Stimulated activated memory B cell treated with anti-CD40 and anti-IgM and Interleukin-4, amounts not matched to agents 10 μg/mL and 1 μg/mL and 100 μg/mL, for 72 hours (primary cell): ENCODE measurements around the gene PRPH2.

Experiments
- ATAC-seq: fragments of 150-1000 bp; cut with Tn5 transposase; 2 replicates; pipeline ENCODE4 v1.10.0; 2021
- H3K27ac Mint-ChIP-seq: one replicate; pipeline ENCODE4 v1.8.0; 2022; ENCODE audit warnings: mild to moderate bottlenecking, mixed read lengths
- H3K27me3 Mint-ChIP-seq: one replicate; pipeline ENCODE4 v1.8.0; 2022; ENCODE audit warnings: mixed read lengths
- H3K36me3 Mint-ChIP-seq: one replicate; pipeline ENCODE4 v1.8.0; 2022; ENCODE audit warnings: mixed read lengths
- H3K4me1 Mint-ChIP-seq: one replicate; pipeline ENCODE4 v1.8.0; 2022; ENCODE audit warnings: mixed read lengths
- H3K4me3 Mint-ChIP-seq: one replicate; pipeline ENCODE4 v1.8.0; 2022; ENCODE audit warnings: mild to moderate bottlenecking, moderate library complexity, mixed read lengths
- H3K9me3 Mint-ChIP-seq: one replicate; pipeline ENCODE4 v1.8.0; 2022; ENCODE audit warnings: mixed read lengths

PRPH2 gene, protein sequence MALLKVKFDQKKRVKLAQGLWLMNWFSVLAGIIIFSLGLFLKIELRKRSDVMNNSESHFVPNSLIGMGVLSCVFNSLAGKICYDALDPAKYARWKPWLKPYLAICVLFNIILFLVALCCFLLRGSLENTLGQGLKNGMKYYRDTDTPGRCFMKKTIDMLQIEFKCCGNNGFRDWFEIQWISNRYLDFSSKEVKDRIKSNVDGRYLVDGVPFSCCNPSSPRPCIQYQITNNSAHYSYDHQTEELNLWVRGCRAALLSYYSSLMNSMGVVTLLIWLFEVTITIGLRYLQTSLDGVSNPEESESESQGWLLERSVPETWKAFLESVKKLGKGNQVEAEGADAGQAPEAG

GRCh38 chr6:42722497-42722896 lies at the start of gene PRPH2:
TSS of gene PRPH2 (minus strand) at chr6:42722597. CDS start at chr6:42722334, 263 bp downstream.
- Mint-ChIP-seq H3K27me3 (no peaks in the 10 kb centered on the region), H3K4me3 (no peak within 1 kb of the TSS), H3K27ac (no peak within 1 kb of the TSS), H3K4me1 (peaks cover 19% of the 10 kb centered on the region), H3K36me3 (no peaks in the 10 kb centered on the region), H3K9me3 (no peaks in the 10 kb centered on the region)
- no peak for ATAC-seq

GRCh38 chr6:42771741-42772100 lies 49.3 kb upstream of the PRPH2 start:
- no peak for ATAC-seq
- H3K9me3 Mint-ChIP-seq, result no peaks in the 10 kb centered on the region
- peaks cover 64% of the 10 kb centered on the region for H3K4me1 Mint-ChIP-seq
- peak overlapping the region; percentile 100 for H3K27ac Mint-ChIP-seq
- H3K4me3 Mint-ChIP-seq, result peak overlapping the region; percentile 52
- peaks cover 17% of the 10 kb centered on the region for H3K36me3 Mint-ChIP-seq
- no peaks in the 10 kb centered on the region for H3K27me3 Mint-ChIP-seq

DNA sequence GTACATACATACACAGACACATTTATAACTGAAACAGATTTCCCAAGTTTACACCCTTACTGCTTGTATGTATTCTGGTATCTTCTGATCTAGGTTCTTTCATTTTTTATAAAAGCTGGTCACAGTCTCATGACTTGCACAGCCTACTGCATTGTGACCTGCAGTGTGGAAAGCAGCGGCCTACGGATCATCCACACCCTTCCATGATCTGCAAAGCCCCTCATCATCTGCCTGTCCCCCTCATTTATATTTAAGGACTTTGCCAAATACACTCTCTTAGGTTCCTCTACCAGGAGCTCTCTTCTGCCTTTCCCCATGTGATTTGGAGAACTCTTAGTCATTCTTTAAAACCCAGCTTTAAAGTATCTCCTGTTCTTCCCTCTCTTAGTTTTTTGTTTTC lies 47.4 kb upstream of the PRPH2 start:
- Mint-ChIP-seq H3K27ac (peak overlapping the region; percentile 100), H3K27me3 (no peaks in the 10 kb centered on the region), H3K4me1 (peaks cover 54% of the 10 kb centered on the region), H3K36me3 (peaks cover 27% of the 10 kb centered on the region), H3K4me3 (no peak overlapping the region), H3K9me3 (no peaks in the 10 kb centered on the region)
- ATAC-seq, result no peak

DNA sequence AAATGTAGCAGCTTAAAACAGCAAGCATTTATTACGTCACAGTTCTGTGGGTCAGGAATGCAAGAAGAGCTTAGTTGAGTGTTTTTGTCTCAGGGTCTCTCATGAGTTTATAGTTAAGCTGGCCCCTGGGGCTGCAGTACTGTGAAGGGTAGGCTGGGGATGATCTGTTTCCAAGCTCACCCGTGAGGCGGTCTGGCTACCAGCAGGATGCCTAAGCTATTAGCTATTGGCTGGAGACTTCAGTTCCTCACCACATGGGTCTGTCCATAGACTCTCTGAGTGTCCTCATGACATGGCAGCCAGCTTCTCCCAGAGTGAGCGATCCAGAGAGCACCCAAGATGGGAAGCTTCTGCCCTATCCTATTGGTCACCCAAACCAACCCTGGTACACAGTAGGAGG lies 46.7 kb upstream of the PRPH2 start:
- peaks cover 27% of the 10 kb centered on the region for H3K36me3 Mint-ChIP-seq
- peaks cover 47% of the 10 kb centered on the region for H3K4me1 Mint-ChIP-seq
- H3K4me3 Mint-ChIP-seq, result no peak overlapping the region
- no peaks in the 10 kb centered on the region for H3K9me3 Mint-ChIP-seq
- H3K27me3 Mint-ChIP-seq, result no peaks in the 10 kb centered on the region
- H3K27ac Mint-ChIP-seq, result no peak overlapping the region
- ATAC-seq, result no peak

DNA sequence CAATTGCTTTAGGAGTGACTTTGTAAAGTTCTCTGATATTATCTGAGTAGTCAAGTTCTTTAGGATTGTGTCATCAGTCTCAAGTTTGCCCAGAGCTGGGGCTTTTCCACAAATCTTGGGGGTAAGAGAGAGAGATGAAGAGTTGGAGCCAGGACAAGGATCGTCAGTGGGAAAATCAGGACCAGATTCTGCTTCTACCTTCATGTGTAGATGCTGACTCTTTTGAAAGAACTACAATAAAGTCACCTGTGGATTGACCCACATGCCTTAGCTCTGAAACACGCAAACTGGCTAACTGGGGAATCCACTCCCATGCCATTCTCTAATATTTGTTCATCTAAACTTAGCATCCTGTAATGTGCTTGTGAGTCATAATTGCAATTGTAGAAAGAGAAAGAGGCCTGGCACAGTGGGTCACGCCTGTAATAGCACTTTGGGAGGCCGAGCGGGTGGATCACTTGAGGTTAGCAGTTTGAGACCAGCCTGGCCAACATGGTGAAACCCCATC lies 43.8 kb upstream of the PRPH2 start:
- H3K9me3 Mint-ChIP-seq, result no peaks in the 10 kb centered on the region

DNA sequence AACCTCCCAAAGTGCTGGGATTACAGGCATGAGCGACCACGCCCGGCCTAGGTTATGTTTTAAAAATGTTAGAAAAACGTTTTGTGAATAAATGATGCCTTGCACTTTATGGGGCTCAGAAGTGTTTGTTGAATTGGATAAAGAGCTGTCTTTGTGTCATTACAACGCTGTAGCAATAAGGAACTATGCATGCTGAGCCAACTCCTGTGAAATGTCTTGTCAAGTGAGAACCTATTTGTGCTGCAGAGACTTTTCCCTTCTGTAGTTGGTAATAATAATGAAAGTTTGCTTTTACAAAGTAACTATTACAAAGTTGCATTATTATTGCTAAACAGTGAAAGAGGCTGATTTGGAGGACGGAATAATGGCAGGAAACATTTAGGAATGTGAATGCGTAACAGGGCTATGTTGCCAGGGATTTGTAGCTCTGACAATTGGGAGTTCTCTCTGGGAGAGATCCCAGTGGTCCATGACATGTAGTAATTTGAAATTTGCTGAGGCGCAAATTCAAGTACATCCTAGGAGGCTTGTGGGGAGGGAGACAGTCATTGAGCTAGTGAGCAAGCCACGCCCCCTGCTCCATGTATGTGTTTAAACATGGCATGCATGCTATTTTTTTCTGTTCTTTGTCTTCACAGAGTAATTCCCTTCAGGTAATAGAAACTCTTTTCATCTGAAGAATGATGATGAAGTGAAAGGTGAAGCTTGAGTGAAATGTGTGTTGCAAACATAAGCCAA lies 42.7 kb upstream of the PRPH2 start:
- Mint-ChIP-seq H3K4me3 (no peak overlapping the region), H3K4me1 (peaks cover 12% of the 10 kb centered on the region), H3K36me3 (peaks cover 27% of the 10 kb centered on the region), H3K9me3 (no peaks in the 10 kb centered on the region), H3K27ac (no peak overlapping the region), H3K27me3 (no peaks in the 10 kb centered on the region)
- ATAC-seq, result no peak

More for the DNA sequence above, 43.8 kb upstream of the PRPH2 start:
- Mint-ChIP-seq H3K4me1 (peaks cover 23% of the 10 kb centered on the region), H3K27me3 (no peaks in the 10 kb centered on the region), H3K36me3 (peaks cover 27% of the 10 kb centered on the region), H3K27ac (peak overlapping the region; percentile 46), H3K4me3 (no peak overlapping the region)
- no peak for ATAC-seq

- H3K4me3 Mint-ChIP-seq, result no peak overlapping the region
- H3K9me3 Mint-ChIP-seq, result no peaks in the 10 kb centered on the region
- no peak overlapping the region for H3K27ac Mint-ChIP-seq
- no peaks in the 10 kb centered on the region for H3K27me3 Mint-ChIP-seq
- H3K4me1 Mint-ChIP-seq, result peaks cover 17% of the 10 kb centered on the region
- peaks cover 38% of the 10 kb centered on the region for H3K36me3 Mint-ChIP-seq
- ATAC-seq, result no peak
These were observed 40.6 kb upstream of the PRPH2 start for GRCh38 chr6:42762950-42763349.

GRCh38 chr6:42762426-42762859 lies 40.0 kb upstream of the PRPH2 start:
- ATAC-seq, result no peak
- Mint-ChIP-seq H3K27me3 (no peaks in the 10 kb centered on the region), H3K4me1 (peaks cover 17% of the 10 kb centered on the region), H3K36me3 (peaks cover 35% of the 10 kb centered on the region), H3K9me3 (no peaks in the 10 kb centered on the region), H3K4me3 (no peak overlapping the region), H3K27ac (no peak overlapping the region)

DNA sequence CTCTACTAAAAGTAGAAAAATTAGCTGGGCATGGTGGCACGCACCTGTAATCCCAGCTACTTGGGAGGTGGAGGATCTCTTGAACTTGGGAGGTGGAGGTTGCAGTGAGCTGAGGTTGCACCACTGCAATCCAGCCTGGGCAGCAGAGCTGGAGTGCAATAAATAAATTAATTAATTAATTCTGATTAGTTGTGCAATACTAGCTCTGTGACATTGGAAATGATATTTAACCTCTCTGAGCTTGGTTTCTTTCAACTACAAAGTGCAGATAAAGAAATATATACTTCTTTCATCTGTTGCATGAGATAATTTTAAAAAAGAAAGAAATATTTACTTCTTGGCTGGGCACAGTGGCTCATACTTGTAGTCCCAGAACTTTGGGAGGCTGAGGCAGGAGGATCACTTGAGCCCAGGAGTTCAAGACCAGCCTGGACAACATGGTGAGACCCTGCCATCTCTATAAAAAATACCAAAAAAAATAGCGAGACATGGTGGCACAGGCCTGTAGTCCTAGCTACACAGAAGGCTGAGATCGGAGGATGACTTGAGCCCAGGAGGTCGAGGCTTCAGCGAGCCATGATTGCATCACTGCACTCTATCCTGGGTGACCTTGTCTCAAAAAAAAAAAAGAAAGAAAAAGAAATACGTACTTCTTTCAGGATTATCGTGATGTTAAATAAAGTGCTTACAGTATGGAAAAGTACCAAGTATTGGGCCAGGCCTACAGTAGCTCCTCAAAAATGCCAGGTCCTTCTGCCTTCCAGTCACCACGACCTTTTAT lies 39.1 kb upstream of the PRPH2 start:
- H3K36me3 Mint-ChIP-seq, result peaks cover 26% of the 10 kb centered on the region
- H3K9me3 Mint-ChIP-seq, result no peaks in the 10 kb centered on the region
- no peak overlapping the region for H3K27ac Mint-ChIP-seq
- ATAC-seq, result no peak
- peaks cover 16% of the 10 kb centered on the region for H3K4me1 Mint-ChIP-seq
- no peaks in the 10 kb centered on the region for H3K27me3 Mint-ChIP-seq
- no peak overlapping the region for H3K4me3 Mint-ChIP-seq

DNA sequence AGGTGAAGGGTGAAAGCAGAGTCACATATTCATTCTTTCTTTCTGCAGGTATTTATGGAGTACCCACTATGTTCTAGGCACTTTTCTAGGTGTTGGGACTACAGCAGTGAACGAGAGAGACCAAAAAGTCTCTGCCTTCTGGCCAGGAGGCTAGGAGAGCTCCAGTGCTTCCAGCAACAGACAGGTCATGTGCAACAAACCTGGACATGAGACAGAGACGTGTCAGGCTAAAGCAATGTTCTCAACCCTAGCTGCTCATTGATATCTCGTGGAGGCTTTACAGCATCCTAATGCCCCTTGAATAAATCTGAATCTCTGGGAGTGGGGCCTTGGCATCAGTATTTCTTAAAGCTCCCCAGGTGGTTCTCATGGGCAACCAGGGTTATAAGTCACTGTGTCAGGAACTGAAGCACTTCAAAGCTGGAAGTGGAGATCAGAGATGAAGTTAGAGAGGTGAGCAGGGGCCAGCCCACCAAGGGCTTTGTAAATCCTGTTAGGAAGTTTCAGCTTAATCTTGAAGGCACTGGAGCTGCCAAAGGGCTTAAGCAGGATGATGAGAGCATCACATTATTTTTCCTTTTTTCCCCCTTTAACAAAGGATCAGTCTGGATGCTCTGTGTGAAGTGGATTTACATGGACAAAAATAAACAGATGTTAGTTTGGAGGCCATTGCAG lies 36.5 kb upstream of the PRPH2 start:
- Mint-ChIP-seq H3K27me3 (no peaks in the 10 kb centered on the region), H3K4me3 (no peak overlapping the region), H3K36me3 (peaks cover 26% of the 10 kb centered on the region), H3K4me1 (peaks cover 34% of the 10 kb centered on the region), H3K9me3 (no peaks in the 10 kb centered on the region), H3K27ac (no peak overlapping the region)
- ATAC-seq, result no peak

DNA sequence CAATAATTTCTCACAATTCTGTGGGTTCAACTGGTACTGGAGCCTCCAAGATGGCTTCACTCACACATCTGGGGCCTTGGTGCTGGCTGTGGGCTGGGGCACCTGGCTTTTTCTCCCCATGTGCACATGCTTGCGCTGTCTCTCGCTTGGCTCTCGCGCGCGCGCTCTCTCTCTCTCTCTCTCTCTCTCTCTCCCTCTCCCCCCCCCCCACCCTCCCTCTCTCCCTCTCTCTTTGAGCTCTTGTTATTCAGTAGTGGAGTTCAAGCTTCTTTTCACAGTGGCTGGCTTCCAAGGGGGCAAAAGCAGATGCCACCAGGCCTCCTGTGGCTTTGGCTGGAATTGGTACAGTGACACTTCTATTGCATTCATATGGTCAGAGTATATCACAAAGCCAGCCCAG lies 34.3 kb upstream of the PRPH2 start:
- ATAC-seq, result no peak
- Mint-ChIP-seq H3K4me1 (peaks cover 39% of the 10 kb centered on the region), H3K27me3 (no peaks in the 10 kb centered on the region), H3K27ac (no peak overlapping the region), H3K4me3 (no peak overlapping the region), H3K36me3 (peaks cover 26% of the 10 kb centered on the region), H3K9me3 (no peaks in the 10 kb centered on the region)

DNA sequence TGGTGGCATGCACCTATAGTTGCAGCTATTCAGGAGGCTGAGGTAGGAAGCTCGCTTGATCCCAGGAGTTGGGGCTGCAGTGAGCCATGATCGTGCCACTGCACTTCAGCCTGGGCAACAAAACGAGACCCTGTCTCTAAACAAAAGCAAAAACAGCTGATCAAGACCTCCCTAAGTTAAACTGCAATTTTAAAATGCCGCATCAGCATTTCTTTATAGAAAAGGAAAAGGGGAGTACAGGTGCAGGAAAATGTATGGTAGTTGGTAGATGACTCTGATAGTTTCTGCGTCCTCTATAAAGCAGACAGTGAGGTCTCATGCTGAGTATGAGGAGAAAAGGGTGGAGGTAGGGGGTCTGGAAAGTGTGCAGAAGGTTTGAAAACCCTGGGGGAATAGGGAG lies 32.4 kb upstream of the PRPH2 start:
- Mint-ChIP-seq H3K9me3 (no peaks in the 10 kb centered on the region), H3K27me3 (no peaks in the 10 kb centered on the region), H3K27ac (no peak overlapping the region), H3K36me3 (peaks cover 24% of the 10 kb centered on the region), H3K4me1 (peaks cover 39% of the 10 kb centered on the region), H3K4me3 (no peak overlapping the region)
- no peak for ATAC-seq

GRCh38 chr6:42751055-42751454 lies 28.7 kb upstream of the PRPH2 start:
- ATAC-seq, result no peak
- Mint-ChIP-seq H3K27ac (no peak overlapping the region), H3K4me1 (peaks cover 34% of the 10 kb centered on the region), H3K36me3 (peaks cover 5% of the 10 kb centered on the region), H3K27me3 (no peaks in the 10 kb centered on the region), H3K9me3 (no peaks in the 10 kb centered on the region), H3K4me3 (no peak overlapping the region)

GRCh38 chr6:42748203-42748898 lies 26.0 kb upstream of the PRPH2 start:
- Mint-ChIP-seq H3K27me3 (no peaks in the 10 kb centered on the region), H3K9me3 (no peaks in the 10 kb centered on the region), H3K4me3 (peak overlapping the region; percentile 100), H3K36me3 (peaks cover 5% of the 10 kb centered on the region), H3K4me1 (peaks cover 32% of the 10 kb centered on the region), H3K27ac (peak overlapping the region; percentile 89)
- no peak for ATAC-seq
